Esophagus squamous epithelium (tissue), 4 donors: ENCODE results near the gene PIP4P1.

Experiments used
- CTCF ChIP-seq, 6 experiments: fragments of 450-650 bp in 4 of 6; fragments of 200-600 bp in 2 of 6; sonication (generic) in 2 of 6; IDR thresholded peaks; one replicate each; pipeline ENCODE4 v1.5.1; 2016 to 2019; ENCODE audit warnings: antibody characterized with exemption in 6 of 6, mild to moderate bottlenecking in 4 of 6, moderate library complexity in 4 of 6
- POLR2A ChIP-seq, 4 donors: fragments of 450-650 bp; IDR thresholded peaks; one replicate each; pipeline ENCODE4 v1.6.1; 2017; ENCODE audit warnings: antibody characterized with exemption in 4 of 4, mild to moderate bottlenecking in 4 of 4, moderate library complexity in 3 of 4

- TF ChIP-seq CTCF (IDR thresholded peaks at IDR 0.05) (no peak), POLR2A (IDR thresholded peaks at IDR 0.05) (no peak)
Measured at GRCh38 chr14:20501346-20501745, 40.1 kb upstream of the PIP4P1 start.
